Panc1 (cell line): Measurements from ENCODE around the gene KMT5B. TPM values are rescaled to one million over a fixed set of nuclear protein-coding genes. Genes with fewer than 3 reads are reported as not detected.

Experiments used
- ATAC-seq: fragments of 200-7000 bp; cut with Tn5 transposase; 2 replicates; pipeline ENCODE4 v1.9.1; 2020; ENCODE audit warnings: mild to moderate bottlenecking, moderate library complexity
- BruUV-seq: library from RNA; stranded (reverse); fragments of 400-500 nt; replicated peaks from 2 replicates; lab custom pipeline; 2021; lab: Mats Ljungman, UMichigan
- CTCF ChIA-PET: fragments of 300-600 bp; sonication (Branson Sonifier 250); formaldehyde crosslinking; loops from one replicate; lab custom pipeline; 2022; ENCODE audit warnings: antibody characterized with exemption; lab: Charles Lee
- POLR2A ChIA-PET: fragments of 300-600 bp; sonication (Branson Sonifier 250); formaldehyde crosslinking; loops from one replicate; lab custom pipeline; 2022; ENCODE audit warnings: antibody characterized with exemption; lab: Charles Lee
- DNase-seq: peaks from one replicate; pipeline ENCODE4 v3.0.0-alpha.2; 2010; ENCODE audit warnings: low read depth, low spot score
- H3K27ac ChIP-seq: 2 replicates; pipeline ENCODE4 v1.5.1; 2011; ENCODE audit warnings: mild to moderate bottlenecking, low read length, inconsistent platforms
- H3K27me3 ChIP-seq: fragments of 200-500 bp; sonication (Bioruptor generic); 2 replicates; pipeline ENCODE4 v1.6.0; 2014; ENCODE audit warnings: low read length, inconsistent platforms; ENCODE audit not compliant: control insufficient read depth, insufficient read depth
- H3K36me3 ChIP-seq: fragments of 200-500 bp; sonication (Bioruptor generic); 2 replicates; pipeline ENCODE4 v1.5.1; 2014; ENCODE audit warnings: inconsistent platforms, mild to moderate bottlenecking, low read length, moderate library complexity; ENCODE audit not compliant: control insufficient read depth, insufficient read depth
- H3K4me1 ChIP-seq: 2 replicates; pipeline ENCODE4 v1.5.1; 2011; ENCODE audit warnings: inconsistent platforms, mild to moderate bottlenecking, low read length, moderate library complexity; ENCODE audit not compliant: control insufficient read depth, insufficient read depth
- H3K4me3 ChIP-seq, 2 experiments: 2 replicates each; pipeline ENCODE4 v1.5.1; 2011 to 2012; ENCODE audit warnings: low read depth in 2 of 2, low read length in 2 of 2, mild to moderate bottlenecking in 2 of 2, inconsistent platforms in 1 of 2, moderate library complexity in 1 of 2
- H3K9me3 ChIP-seq: fragments of 200-500 bp; sonication (Bioruptor generic); 2 replicates; pipeline ENCODE4 v1.5.1; 2014; ENCODE audit warnings: low read depth, mild to moderate bottlenecking, inconsistent platforms, low read length, moderate library complexity; ENCODE audit not compliant: control insufficient read depth, insufficient read depth
- POLR2AphosphoS5 ChIP-seq: IDR thresholded peaks from 2 replicates; pipeline ENCODE4 v1.6.1; 2012; ENCODE audit warnings: mild to moderate bottlenecking, low read depth, low read length, moderate library complexity
- SIN3A ChIP-seq: IDR thresholded peaks from 2 replicates; pipeline ENCODE4 v1.6.1; 2012; ENCODE audit warnings: low read depth, mild to moderate bottlenecking, low read length, moderate library complexity, borderline replicate concordance; ENCODE audit not compliant: insufficient read depth
- TCF7L2 ChIP-seq: IDR thresholded peaks from 2 replicates; pipeline ENCODE4 v1.6.1; 2011; ENCODE audit warnings: mild to moderate bottlenecking, low read depth, low read length, inconsistent platforms
- in situ Hi-C: cut with HindIII; loops from 2 replicates; pipeline ENCODE4 v1.10.0; 2016; ENCODE audit warnings: low sequenced_read_pairs, low pct_unique_long_range_greater_than_20kb
- intact Hi-C: fragments of 100-400 bp; cut with micrococcal nuclease; formaldehyde crosslinking; loops from one replicate; pipeline ENCODE4 v1.10.0; 2022; ENCODE audit not compliant: unreplicated experiment
- total RNA-seq: library from RNA; stranded (reverse); gene quantifications from one replicate; pipeline ENCODE4 v1.2.1, GENCODE V29; 2021; ENCODE audit not compliant: unreplicated experiment
- TF ChIP-seq, protein P1 (sequence below): fragments of 450-650 bp; IDR thresholded peaks from 2 replicates; pipeline ENCODE4 v1.5.1; 2017; ENCODE audit warnings: mild to moderate bottlenecking
- TF ChIP-seq, protein P2 (sequence below), 2 experiments: IDR thresholded peaks; 2 replicates each; pipeline ENCODE4 v1.6.1; 2011 to 2012; ENCODE audit warnings: low read depth in 2 of 2, control low read depth in 1 of 2, low read length in 1 of 2, mild to moderate bottlenecking in 1 of 2, moderate library complexity in 1 of 2; ENCODE audit not compliant: insufficient read depth in 1 of 2

The KMT5B gene
- total RNA-seq, 1 experiment from 2014 or later, result 48.6 TPM

DNA sequence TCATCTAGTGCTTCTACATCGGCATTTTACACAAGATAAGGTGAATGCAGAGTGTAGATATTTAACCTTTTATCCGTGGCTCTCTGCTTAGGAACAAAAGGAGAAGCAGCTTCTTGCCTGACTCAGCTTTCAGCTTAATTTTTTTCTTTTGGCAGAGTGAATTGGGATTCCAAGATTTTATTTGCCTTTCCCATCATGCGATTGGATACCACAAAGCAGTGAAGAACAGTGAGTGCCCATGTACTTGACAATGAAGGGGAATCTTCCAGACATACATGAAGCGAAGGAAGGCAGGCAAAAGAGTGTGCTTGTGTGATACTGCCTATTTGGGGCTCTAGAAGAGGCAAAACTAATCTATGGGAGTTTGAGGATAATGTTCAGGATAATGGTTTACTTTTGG is 74.9 kb downstream of the KMT5B start:
- CTCF ChIA-PET, result interaction anchor here (0.7 kb wide), 1 partner anchor 23 kb away, joined by 4 read pairs; no protein-coding TSS in a partner anchor
- no TSS peak for BruUV-seq
- no peak; the same call in 1 of the 2 replicates for ATAC-seq

DNA sequence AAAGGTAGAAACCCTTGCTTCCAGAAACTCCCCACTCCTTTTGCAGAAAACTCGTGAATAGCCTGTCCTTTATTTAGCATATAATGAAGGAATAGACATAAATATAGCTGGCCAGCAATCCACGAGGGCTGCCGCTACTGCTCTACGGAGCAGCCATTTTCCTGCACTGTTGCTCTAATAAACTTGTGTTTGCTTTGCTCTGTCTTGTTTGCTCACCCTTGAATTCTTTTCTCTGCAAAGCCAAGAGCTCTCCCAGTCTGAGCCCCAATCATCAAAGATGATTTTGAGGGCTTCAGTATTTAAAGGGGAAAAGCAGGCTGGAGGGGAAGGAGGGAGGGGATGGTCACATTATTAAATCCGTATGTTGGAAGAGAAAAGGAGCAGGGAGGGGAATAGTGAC is 75.3 kb downstream of the KMT5B start:
- ChIA-PET POLR2A (no interaction called here), CTCF (no interaction called here)
- no TSS peak for BruUV-seq
- H3K27me3 ChIP-seq, result no peaks in the 10 kb centered on the region
- in situ Hi-C loops (no loop called here), intact Hi-C loops (no loop called here)
- peaks cover 12% of the 10 kb centered on the region for H3K4me1 ChIP-seq
- TF ChIP-seq, protein P1, sequence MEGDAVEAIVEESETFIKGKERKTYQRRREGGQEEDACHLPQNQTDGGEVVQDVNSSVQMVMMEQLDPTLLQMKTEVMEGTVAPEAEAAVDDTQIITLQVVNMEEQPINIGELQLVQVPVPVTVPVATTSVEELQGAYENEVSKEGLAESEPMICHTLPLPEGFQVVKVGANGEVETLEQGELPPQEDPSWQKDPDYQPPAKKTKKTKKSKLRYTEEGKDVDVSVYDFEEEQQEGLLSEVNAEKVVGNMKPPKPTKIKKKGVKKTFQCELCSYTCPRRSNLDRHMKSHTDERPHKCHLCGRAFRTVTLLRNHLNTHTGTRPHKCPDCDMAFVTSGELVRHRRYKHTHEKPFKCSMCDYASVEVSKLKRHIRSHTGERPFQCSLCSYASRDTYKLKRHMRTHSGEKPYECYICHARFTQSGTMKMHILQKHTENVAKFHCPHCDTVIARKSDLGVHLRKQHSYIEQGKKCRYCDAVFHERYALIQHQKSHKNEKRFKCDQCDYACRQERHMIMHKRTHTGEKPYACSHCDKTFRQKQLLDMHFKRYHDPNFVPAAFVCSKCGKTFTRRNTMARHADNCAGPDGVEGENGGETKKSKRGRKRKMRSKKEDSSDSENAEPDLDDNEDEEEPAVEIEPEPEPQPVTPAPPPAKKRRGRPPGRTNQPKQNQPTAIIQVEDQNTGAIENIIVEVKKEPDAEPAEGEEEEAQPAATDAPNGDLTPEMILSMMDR, result no peak
- TF ChIP-seq TCF7L2 (no peak), SIN3A (no peak), POLR2AphosphoS5 (no peak)
- TF ChIP-seq, protein P2, sequence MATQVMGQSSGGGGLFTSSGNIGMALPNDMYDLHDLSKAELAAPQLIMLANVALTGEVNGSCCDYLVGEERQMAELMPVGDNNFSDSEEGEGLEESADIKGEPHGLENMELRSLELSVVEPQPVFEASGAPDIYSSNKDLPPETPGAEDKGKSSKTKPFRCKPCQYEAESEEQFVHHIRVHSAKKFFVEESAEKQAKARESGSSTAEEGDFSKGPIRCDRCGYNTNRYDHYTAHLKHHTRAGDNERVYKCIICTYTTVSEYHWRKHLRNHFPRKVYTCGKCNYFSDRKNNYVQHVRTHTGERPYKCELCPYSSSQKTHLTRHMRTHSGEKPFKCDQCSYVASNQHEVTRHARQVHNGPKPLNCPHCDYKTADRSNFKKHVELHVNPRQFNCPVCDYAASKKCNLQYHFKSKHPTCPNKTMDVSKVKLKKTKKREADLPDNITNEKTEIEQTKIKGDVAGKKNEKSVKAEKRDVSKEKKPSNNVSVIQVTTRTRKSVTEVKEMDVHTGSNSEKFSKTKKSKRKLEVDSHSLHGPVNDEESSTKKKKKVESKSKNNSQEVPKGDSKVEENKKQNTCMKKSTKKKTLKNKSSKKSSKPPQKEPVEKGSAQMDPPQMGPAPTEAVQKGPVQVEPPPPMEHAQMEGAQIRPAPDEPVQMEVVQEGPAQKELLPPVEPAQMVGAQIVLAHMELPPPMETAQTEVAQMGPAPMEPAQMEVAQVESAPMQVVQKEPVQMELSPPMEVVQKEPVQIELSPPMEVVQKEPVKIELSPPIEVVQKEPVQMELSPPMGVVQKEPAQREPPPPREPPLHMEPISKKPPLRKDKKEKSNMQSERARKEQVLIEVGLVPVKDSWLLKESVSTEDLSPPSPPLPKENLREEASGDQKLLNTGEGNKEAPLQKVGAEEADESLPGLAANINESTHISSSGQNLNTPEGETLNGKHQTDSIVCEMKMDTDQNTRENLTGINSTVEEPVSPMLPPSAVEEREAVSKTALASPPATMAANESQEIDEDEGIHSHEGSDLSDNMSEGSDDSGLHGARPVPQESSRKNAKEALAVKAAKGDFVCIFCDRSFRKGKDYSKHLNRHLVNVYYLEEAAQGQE (IDR thresholded peaks at IDR 0.05; ENCODE audit: insufficient read depth in 1 of 2, low read depth in 2 of 2, low read length in 1 of 2), result no peak
- H3K36me3 ChIP-seq, result no peaks in the 10 kb centered on the region
- DNase-seq, result no peak
- peaks cover 10% of the 10 kb centered on the region; the same call in 1 of the 2 replicates for H3K9me3 ChIP-seq
- H3K4me3 ChIP-seq, result peak overlapping the region in 1 of 2 experiments; percentile 39; a peak in 2 of 4 replicates
- H3K27ac ChIP-seq, result peak overlapping the region; percentile 86
- peak; percentile 59 for ATAC-seq

More for the DNA sequence above, 74.9 kb downstream of the KMT5B start:
- peak overlapping the region; percentile 86 for H3K27ac ChIP-seq
- TF ChIP-seq, protein P1, result no peak
- TF ChIP-seq SIN3A (no peak), POLR2AphosphoS5 (no peak), TCF7L2 (no peak)
- TF ChIP-seq, protein P2 (IDR thresholded peaks at IDR 0.05; ENCODE audit: insufficient read depth in 1 of 2, low read depth in 2 of 2, low read length in 1 of 2), result no peak
- no peaks in the 10 kb centered on the region for H3K27me3 ChIP-seq
- peaks cover 8% of the 10 kb centered on the region; the same call in 1 of the 2 replicates for H3K9me3 ChIP-seq
- no peaks in the 10 kb centered on the region for H3K36me3 ChIP-seq
- intact Hi-C loops, result no loop called here
- peaks cover 12% of the 10 kb centered on the region for H3K4me1 ChIP-seq
- no peak for DNase-seq
- POLR2A ChIA-PET, result interaction anchor here (0.7 kb wide), 1 partner anchor 651 kb away, joined by 5 read pairs; no protein-coding TSS in a partner anchor
- peak overlapping the region in 1 of 2 experiments; percentile 39; a peak in 2 of 4 replicates for H3K4me3 ChIP-seq
- in situ Hi-C loops, result no loop called here
